ENCODE results near the gene AGGF1.
A peak's percentile ranks its signal among the peaks of the same experiment; 100 is the strongest.

AGGF1 gene

DNA sequence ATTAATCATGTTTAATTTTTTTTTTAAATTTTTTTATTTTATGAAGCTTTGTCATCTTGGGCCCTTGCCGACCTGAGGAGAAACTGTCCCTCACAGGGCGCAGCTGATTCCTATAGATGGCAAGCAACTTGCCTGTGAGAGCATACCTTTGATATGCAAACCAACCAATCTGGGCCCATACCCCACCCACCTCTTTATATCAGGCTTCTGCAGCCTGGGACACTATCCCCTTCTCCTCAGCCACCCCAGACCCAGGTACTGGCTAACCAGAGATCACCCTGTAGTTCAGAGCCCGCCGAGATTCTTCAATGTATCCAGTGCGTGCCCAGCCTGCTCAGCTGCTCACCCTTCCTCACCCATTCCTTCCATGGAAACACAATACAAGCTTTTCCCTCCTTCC is 18.7 kb upstream of the AGGF1 start:
- Mint-ChIP-seq H3K4me1 (peaks cover 9% of the 10 kb centered on the region), H3K4me3 (no peak overlapping the region), H3K27ac (no peak overlapping the region), H3K36me3 (no peaks in the 10 kb centered on the region), H3K9me3 (no peaks in the 10 kb centered on the region)
- DNase-seq (ENCODE audit: low spot score in 2 of 2) = no peak
- no peak for ATAC-seq

DNA sequence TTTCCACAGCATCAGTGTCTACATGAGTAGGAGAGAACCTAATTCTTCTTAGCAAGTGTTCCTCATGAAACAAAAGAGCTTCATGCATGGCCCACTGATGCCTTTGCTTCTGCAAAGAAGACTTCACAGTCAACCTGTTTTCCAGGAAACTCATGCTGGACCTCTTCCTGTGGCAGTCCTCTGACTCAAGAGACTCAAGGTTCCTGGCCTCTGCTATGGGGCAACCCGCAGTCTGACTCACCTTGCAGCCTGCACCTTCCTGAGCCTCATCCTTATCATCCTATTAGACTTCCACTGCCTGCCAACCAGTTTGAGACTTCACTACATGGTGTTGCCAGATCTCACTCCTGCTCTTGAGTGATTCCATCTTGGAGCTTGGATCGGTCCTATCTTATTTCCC is 17.6 kb upstream of the AGGF1 start:
- no peak overlapping the region for H3K27ac Mint-ChIP-seq
- peak; percentile 81 for ATAC-seq
- H3K4me1 Mint-ChIP-seq = peaks cover 9% of the 10 kb centered on the region
- DNase-seq (ENCODE audit: low spot score in 2 of 2) = no peak
- H3K36me3 Mint-ChIP-seq = no peaks in the 10 kb centered on the region
- no peaks in the 10 kb centered on the region for H3K9me3 Mint-ChIP-seq
- no peak overlapping the region for H3K4me3 Mint-ChIP-seq

- ATAC-seq (no peak), DNase-seq (ENCODE audit: low spot score in 2 of 2) (no peak)
- Mint-ChIP-seq H3K9me3 (no peaks in the 10 kb centered on the region), H3K4me3 (no peak overlapping the region), H3K27ac (no peak overlapping the region), H3K36me3 (no peaks in the 10 kb centered on the region), H3K4me1 (peaks cover 9% of the 10 kb centered on the region)
Observed at GRCh38 chr5:77015938-77016569, 14.2 kb upstream of the AGGF1 start.

DNA sequence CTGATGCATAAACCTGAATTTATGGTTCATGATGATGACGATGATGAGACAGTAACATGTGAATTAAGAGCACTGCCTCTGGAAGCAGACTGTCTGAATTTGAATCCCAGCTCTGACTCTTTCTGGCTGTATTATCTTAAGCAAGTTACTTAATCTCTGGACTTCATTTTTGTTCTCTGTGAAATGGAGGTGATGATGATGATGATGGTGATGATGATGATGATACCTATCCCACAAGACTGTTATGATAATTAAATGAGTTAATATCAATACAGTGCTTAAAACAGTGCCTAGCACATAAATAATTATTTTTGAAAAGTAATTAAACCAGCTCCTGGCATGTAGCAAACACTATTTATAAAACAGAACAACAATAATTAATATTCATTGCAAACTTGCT is 13.2 kb upstream of the AGGF1 start:
- Mint-ChIP-seq H3K4me1 (peaks cover 9% of the 10 kb centered on the region), H3K36me3 (no peaks in the 10 kb centered on the region), H3K9me3 (no peaks in the 10 kb centered on the region), H3K27ac (no peak overlapping the region), H3K4me3 (no peak overlapping the region)
- DNase-seq (ENCODE audit: low spot score in 2 of 2) (no peak), ATAC-seq (no peak)

DNA sequence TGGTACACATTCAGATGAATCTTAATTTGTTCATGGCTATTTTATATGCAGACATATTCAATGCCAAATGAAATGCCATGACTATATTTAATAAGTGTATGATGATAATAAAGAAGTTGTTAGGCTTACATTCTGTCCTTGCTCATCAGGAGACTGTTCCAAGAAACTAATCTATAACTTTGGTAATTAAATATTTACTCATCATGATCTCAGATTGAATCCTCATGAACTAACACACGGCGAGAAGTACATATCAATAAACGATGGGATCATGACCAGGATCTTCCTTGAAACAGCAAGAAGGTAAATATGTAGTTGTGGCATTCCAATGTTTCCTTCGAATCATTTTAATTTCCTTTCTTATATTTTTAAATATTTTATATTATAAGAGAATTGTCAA is 12.5 kb upstream of the AGGF1 start:
- Mint-ChIP-seq H3K27ac (no peak overlapping the region), H3K9me3 (no peaks in the 10 kb centered on the region), H3K4me1 (peaks cover 4% of the 10 kb centered on the region), H3K36me3 (no peaks in the 10 kb centered on the region), H3K4me3 (no peak overlapping the region)
- DNase-seq (ENCODE audit: low spot score in 2 of 2) (no peak), ATAC-seq (no peak)

DNA sequence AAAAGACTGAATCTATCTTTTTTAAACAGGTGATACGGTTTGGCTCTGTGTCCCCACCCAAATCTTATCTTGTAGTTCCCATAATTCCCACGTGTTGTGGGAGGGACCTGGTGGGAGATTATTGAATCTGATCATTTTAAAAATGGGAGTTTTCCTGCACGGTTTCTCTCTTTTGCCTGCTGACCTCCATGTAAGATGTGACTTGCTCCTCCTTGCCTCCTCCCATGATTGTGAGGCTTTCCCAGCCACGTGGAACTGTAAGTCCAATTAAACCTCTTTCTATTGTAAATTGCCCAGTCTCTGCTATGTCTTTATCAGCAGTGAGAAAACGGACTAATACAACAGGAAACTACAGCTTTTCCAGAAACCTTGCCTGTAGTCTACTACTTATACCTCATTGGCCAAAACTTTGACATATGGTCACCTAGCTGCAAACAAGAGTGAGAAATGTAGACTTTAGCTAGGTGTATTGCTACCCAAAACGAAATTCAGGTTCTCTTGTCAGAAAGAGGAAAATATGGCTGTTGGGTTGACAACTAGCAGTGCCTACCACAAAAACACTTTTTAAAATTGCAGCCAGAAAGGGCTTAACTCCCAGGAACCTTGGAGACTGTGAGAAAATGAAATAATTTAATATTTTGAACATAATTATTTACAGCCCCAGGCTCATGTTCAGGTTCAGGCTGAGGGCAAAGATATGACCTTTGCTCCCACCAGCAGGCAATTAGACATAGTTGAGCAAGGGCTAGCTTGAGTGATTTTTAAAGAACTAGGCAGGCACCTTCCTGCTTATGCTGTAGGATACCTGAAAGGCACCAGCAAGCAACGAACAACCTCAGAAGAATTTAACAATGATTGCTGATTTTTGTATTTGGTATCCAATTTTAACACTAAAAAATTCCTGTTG is 7.4 kb upstream of the AGGF1 start:
- H3K9me3 Mint-ChIP-seq = no peaks in the 10 kb centered on the region

GRCh38 chr5:77024490-77024889 is 5.7 kb upstream of the AGGF1 start:
- H3K27ac Mint-ChIP-seq = no peak overlapping the region
- H3K9me3 Mint-ChIP-seq = peaks cover 4% of the 10 kb centered on the region
- H3K4me1 Mint-ChIP-seq = no peaks in the 10 kb centered on the region
- no peak overlapping the region for H3K4me3 Mint-ChIP-seq
- no peaks in the 10 kb centered on the region for H3K36me3 Mint-ChIP-seq
- no peak for ATAC-seq
- no peak for DNase-seq (ENCODE audit: low spot score in 2 of 2)

More for the DNA sequence above, 7.4 kb upstream of the AGGF1 start:
- Mint-ChIP-seq H3K27ac (no peak overlapping the region), H3K4me3 (no peak overlapping the region), H3K36me3 (no peaks in the 10 kb centered on the region), H3K4me1 (no peaks in the 10 kb centered on the region)
- DNase-seq (ENCODE audit: low spot score in 2 of 2) = no peak
- ATAC-seq = no peak

- Mint-ChIP-seq H3K4me3 (peak overlapping the region; percentile 82), H3K9me3 (peaks cover 4% of the 10 kb centered on the region)
- DNase-seq (ENCODE audit: low spot score in 2 of 2) = no peak
Observed at GRCh38 chr5:77028631-77029375, 1.4 kb upstream of the AGGF1 start.

DNA sequence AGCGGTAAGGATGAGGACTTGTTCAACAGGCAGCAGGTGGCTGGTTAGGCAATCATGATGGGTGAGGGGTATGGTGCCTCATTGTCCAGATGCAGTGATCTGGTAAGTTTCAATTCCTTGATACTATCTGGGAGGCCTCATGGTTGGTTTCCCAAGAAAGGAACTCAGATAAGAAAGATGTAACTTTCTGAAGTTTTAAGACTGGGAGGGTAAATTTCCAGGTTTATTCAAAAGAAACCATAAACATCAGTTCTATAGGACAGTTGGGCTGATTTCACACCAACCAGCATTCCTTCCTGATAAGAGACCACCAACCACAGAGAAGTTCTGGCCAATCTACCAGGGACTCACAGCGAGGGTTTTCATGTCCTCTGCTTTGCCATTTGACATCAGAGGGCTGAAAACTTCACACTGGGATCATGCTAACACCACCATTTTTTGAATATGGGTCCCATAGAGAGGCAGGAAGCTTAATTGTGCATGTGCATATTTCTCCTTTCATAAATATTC is 773 bp upstream of the AGGF1 start:
- Mint-ChIP-seq H3K4me3 (peak overlapping the region; percentile 82), H3K9me3 (peaks cover 4% of the 10 kb centered on the region), H3K36me3 (peaks cover 13% of the 10 kb centered on the region), H3K4me1 (peaks cover 20% of the 10 kb centered on the region), H3K27ac (peak overlapping the region; percentile 88)
- ATAC-seq (no peak), DNase-seq (ENCODE audit: low spot score in 2 of 2) (no peak)

More at GRCh38 chr5:77028631-77029375, 1.4 kb upstream of the AGGF1 start:
- ATAC-seq = no peak
- Mint-ChIP-seq H3K4me1 (peaks cover 20% of the 10 kb centered on the region), H3K27ac (peak overlapping the region; percentile 88), H3K36me3 (peaks cover 6% of the 10 kb centered on the region)

DNA sequence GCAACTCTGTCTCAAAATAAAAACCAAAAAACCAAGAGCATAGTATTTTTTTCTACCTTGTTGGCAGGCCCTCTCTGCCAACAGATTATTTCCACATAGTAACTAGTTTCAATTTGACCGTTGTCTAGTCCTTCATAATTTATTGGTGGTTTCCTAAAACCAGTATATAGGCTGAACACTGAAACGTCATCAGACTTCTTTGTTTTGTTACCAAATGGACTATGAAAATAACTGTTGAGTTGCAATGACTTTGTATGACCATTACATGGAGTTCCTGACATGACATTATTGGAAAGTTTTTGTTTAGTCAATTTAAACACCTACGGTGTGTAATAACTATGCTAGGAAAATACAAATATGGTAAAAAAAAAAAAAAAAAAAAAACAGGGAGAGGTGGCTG is 1.7 kb downstream of the AGGF1 start:
- Mint-ChIP-seq H3K4me1 (peaks cover 20% of the 10 kb centered on the region), H3K9me3 (peaks cover 4% of the 10 kb centered on the region), H3K4me3 (peak overlapping the region; percentile 82), H3K36me3 (peaks cover 37% of the 10 kb centered on the region), H3K27ac (peak overlapping the region; percentile 88)
- DNase-seq (ENCODE audit: low spot score in 2 of 2) (no peak), ATAC-seq (peak; percentile 14)

DNA sequence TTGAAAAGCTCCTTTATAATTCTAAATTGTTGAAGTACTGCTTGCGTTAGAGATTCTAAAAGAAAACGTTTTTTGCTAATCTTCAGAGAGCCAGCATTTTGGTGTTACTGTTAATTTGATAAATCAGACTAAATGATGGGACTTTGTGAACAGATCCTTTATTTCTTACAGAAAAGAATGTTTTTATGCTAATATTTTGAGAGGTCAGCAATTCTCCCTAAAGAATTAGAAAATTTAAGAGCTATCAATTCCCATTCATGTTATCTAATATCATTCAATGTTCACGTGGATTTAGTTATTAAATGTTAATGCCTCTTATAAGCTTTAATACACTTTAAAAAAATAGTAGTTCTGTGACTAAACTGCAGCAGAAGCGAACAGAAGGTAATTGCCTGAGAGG is 2.4 kb downstream of the AGGF1 start:
- ATAC-seq (no peak), DNase-seq (ENCODE audit: low spot score in 2 of 2) (no peak)
- Mint-ChIP-seq H3K27ac (no peak overlapping the region), H3K9me3 (peaks cover 4% of the 10 kb centered on the region), H3K36me3 (peaks cover 45% of the 10 kb centered on the region), H3K4me1 (peaks cover 20% of the 10 kb centered on the region), H3K4me3 (no peak overlapping the region)

GRCh38 chr5:77033338-77033737 is 3.1 kb downstream of the AGGF1 start:
- H3K4me1 Mint-ChIP-seq = peaks cover 20% of the 10 kb centered on the region
- no peak overlapping the region for H3K4me3 Mint-ChIP-seq
- H3K9me3 Mint-ChIP-seq = peaks cover 4% of the 10 kb centered on the region
- DNase-seq (ENCODE audit: low spot score in 2 of 2) (no peak), ATAC-seq (no peak)
- H3K36me3 Mint-ChIP-seq = peaks cover 52% of the 10 kb centered on the region
- H3K27ac Mint-ChIP-seq = no peak overlapping the region

- DNase-seq (ENCODE audit: low spot score in 2 of 2) (no peak), ATAC-seq (no peak)
- Mint-ChIP-seq H3K4me3 (no peak overlapping the region), H3K27ac (no peak overlapping the region), H3K36me3 (peaks cover 78% of the 10 kb centered on the region), H3K4me1 (peaks cover 10% of the 10 kb centered on the region), H3K9me3 (no peaks in the 10 kb centered on the region)
Observed at GRCh38 chr5:77035950-77036349, 5.7 kb downstream of the AGGF1 start.

- Mint-ChIP-seq H3K4me1 (peaks cover 11% of the 10 kb centered on the region), H3K27ac (no peak overlapping the region), H3K4me3 (no peak overlapping the region), H3K36me3 (peaks cover 64% of the 10 kb centered on the region), H3K9me3 (no peaks in the 10 kb centered on the region)
- ATAC-seq = peak; percentile 93
- no peak for DNase-seq (ENCODE audit: low spot score in 2 of 2)
Observed at GRCh38 chr5:77046416-77047073, 16.3 kb downstream of the AGGF1 start.

- H3K36me3 Mint-ChIP-seq = peaks cover 79% of the 10 kb centered on the region
- peaks cover 8% of the 10 kb centered on the region for H3K4me1 Mint-ChIP-seq
- no peak for ATAC-seq
- DNase-seq (ENCODE audit: low spot score in 2 of 2) = no peak
- H3K9me3 Mint-ChIP-seq = no peaks in the 10 kb centered on the region
- H3K27ac Mint-ChIP-seq = no peak overlapping the region
- H3K4me3 Mint-ChIP-seq = no peak overlapping the region
Observed at GRCh38 chr5:77064040-77064439, 33.8 kb downstream of the AGGF1 start.

Data from stimulated activated effector memory CD8-positive, alpha-beta T cell treated with anti-CD3 and anti-CD28 coated beads, Interleukin-12 subunit alpha, Interleukin-12 subunit beta, amount 100 ng/mL, for 72 hours (primary cell).